ENCODE data around the gene CSTF3. TPM values are rescaled to one million over a fixed set of nuclear protein-coding genes. Genes with fewer than 3 reads are reported as not detected.

Gene CSTF3
- total RNA-seq, 1 experiment from 2014 or later = 68.3 TPM

DNA sequence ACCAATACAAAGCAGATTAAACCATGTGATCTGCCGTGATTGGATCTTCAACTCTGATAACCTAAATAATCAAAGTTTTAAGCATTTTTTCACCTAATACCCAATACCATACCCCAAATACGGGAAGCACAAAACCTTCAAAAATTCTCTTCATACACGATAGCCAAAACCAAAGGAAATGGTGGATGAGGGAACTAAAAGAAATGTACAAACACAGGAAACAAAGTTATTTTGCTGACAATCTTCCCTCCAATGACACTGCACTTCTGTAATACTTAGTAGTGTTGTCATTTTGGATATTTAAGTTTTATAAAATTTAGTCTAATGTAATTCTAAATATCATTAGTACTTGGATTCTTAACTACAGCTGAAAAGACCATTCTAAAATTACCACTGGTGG is 27.0 kb downstream of the CSTF3 start:
- Mint-ChIP-seq H3K4me3 (no peak overlapping the region), H3K36me3 (peaks cover 8% of the 10 kb centered on the region), H3K27me3 (ENCODE audit: low read depth) (no peaks in the 10 kb centered on the region), H3K4me1 (peaks cover 63% of the 10 kb centered on the region), H3K9me3 (no peaks in the 10 kb centered on the region), H3K27ac (peak overlapping the region; percentile 51; the same call in 1 of the 2 replicates)
- DNase-seq (ENCODE audit: low spot score) (no peak), ATAC-seq (no peak)
- no peak for TF ChIP-seq ZNF232 (CRISPR knock-in tag; IDR thresholded peaks at IDR 0.05)
- TF ChIP-seq NR3C1 (CRISPR knock-in tag; conservative IDR thresholded peaks at IDR 0.05; ENCODE audit: low read depth) = no peak
- TF ChIP-seq E2F1 (CRISPR knock-in tag; IDR thresholded peaks at IDR 0.05) = no peak
- no peak for TF ChIP-seq ZBTB43 (CRISPR knock-in tag; IDR thresholded peaks at IDR 0.05)
- no peak for TF ChIP-seq ZNF512 (CRISPR knock-in tag; IDR thresholded peaks at IDR 0.05; ENCODE audit: borderline replicate concordance)
- no peak for TF ChIP-seq SP1 (CRISPR knock-in tag; conservative IDR thresholded peaks at IDR 0.05)
- no peak for TF ChIP-seq ELF4 (CRISPR knock-in tag; IDR thresholded peaks at IDR 0.05; ENCODE audit: low read depth)
- TF ChIP-seq JUN (CRISPR knock-in tag; IDR thresholded peaks at IDR 0.05) = no peak
- TF ChIP-seq AR (CRISPR knock-in tag; IDR thresholded peaks at IDR 0.05) = no peak
- no peak for TF ChIP-seq STAT6 (CRISPR knock-in tag; conservative IDR thresholded peaks at IDR 0.05; ENCODE audit: low read depth)
- TF ChIP-seq, protein P1, sequence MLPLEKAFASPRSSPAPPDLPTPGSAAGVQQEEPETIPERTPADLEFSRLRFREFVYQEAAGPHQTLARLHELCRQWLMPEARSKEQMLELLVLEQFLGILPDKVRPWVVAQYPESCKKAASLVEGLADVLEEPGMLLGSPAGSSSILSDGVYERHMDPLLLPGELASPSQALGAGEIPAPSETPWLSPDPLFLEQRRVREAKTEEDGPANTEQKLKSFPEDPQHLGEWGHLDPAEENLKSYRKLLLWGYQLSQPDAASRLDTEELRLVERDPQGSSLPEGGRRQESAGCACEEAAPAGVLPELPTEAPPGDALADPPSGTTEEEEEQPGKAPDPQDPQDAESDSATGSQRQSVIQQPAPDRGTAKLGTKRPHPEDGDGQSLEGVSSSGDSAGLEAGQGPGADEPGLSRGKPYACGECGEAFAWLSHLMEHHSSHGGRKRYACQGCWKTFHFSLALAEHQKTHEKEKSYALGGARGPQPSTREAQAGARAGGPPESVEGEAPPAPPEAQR (CRISPR knock-in tag; IDR thresholded peaks at IDR 0.05) = no peak
- TF ChIP-seq CREM (CRISPR knock-in tag; IDR thresholded peaks at IDR 0.05) = no peak
- no peak for TF ChIP-seq HMGXB4 (CRISPR knock-in tag; IDR thresholded peaks at IDR 0.05)
- no peak for TF ChIP-seq IRF1 (CRISPR knock-in tag; IDR thresholded peaks at IDR 0.05)
- no peak for TF ChIP-seq SMAD4 (CRISPR knock-in tag; IDR thresholded peaks at IDR 0.05)
- POLR2A ChIA-PET = no interaction called here
- CTCF ChIA-PET = interaction anchor here (1.3 to 1.9 kb wide), 2 partner anchors 11 to 28 kb away, joined by 3 to 7 read pairs; no protein-coding TSS in a partner anchor

Measured in WTC11 (cell line).